ENCODE results near the gene TENM4.

TENM4 gene

DNA sequence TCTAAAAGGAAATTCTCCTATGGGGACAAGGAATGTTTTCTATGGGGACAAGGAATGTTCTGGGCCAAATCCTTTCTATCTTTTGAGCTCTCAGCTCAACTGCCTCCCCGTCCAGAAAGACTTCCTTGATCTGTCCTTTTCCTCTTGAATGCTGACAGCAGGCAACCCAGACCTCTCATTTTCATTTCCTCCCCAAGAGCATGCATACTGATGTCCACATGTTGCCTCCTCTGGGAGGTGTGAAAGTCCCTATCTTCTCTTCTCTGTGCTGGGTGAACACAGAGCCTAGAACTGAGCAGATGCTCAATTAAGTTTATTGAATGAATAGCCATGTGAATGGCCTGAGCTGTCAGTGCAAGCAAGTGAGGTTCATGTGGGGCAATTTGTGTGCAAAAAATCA is 534.3 kb downstream of the TENM4 start:
- H3K4me3 ChIP-seq (ENCODE audit: low read length) = no peak overlapping the region
- TF ChIP-seq, protein P1, sequence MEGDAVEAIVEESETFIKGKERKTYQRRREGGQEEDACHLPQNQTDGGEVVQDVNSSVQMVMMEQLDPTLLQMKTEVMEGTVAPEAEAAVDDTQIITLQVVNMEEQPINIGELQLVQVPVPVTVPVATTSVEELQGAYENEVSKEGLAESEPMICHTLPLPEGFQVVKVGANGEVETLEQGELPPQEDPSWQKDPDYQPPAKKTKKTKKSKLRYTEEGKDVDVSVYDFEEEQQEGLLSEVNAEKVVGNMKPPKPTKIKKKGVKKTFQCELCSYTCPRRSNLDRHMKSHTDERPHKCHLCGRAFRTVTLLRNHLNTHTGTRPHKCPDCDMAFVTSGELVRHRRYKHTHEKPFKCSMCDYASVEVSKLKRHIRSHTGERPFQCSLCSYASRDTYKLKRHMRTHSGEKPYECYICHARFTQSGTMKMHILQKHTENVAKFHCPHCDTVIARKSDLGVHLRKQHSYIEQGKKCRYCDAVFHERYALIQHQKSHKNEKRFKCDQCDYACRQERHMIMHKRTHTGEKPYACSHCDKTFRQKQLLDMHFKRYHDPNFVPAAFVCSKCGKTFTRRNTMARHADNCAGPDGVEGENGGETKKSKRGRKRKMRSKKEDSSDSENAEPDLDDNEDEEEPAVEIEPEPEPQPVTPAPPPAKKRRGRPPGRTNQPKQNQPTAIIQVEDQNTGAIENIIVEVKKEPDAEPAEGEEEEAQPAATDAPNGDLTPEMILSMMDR (conservative IDR thresholded peaks at IDR 0.05; ENCODE audit: low read length) = no peak
- no peak for DNase-seq (ENCODE audit: low read depth)

DNA sequence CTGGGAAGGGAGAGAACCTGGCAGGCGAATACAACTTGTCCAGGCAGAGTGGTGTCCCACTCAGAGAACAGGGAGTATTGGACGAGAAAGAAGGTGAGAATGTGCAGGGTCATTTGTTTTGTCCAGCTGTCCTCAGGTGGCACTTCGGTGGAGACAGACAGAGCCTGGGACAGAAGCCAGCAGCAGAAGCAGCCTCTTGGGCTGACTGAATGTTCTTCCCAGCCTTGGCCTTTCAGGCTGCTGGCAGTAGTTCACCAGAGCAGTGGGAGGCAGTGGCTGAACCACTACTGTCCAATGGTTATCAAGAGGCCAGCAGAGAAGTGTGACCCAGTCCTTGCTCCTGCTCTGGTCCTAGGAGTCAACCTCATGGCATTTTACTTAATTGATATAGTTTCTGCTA is 535.1 kb downstream of the TENM4 start:
- no peak for DNase-seq (ENCODE audit: low read depth)
- no peak overlapping the region for H3K4me3 ChIP-seq (ENCODE audit: low read length)
- TF ChIP-seq, protein P1 (conservative IDR thresholded peaks at IDR 0.05; ENCODE audit: low read length) = no peak

DNA sequence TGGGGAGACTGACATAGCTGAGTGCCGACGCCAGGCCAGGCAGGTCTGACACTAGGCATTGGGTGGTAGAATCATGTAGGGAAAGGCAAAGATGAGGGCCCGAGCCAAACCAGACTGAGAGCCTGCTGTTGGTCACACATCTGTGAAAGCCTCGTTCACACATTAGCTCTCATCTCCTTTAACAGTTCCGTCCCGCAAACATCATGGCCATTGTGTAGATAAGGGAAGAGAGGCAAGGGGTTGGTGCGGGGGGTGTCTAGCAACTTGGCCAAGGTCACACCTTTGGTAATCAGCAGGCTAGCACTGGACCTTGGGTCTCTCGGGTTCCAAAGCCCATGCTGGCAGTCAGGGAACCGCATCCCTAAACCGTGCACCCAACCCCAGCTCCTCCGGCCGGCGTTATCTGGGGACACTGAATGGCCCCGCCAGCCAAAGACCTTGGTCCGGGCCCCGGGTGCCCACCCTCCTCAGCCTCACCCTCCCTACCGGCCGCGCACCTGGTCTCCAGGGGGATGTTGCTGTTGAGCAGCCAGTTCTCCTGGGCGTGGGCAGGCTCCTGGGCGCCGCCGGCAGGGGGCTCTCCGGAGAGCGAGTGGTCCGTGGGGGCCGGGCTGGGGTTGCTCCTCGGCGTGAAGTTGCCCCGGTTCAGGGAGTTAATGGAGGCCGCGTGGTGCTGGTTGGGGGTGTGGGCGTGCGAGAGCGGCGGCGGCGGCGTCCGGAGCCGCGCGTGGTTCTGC is 537.9 kb downstream of the TENM4 start:
- no peak for DNase-seq (ENCODE audit: low read depth)
- TF ChIP-seq, protein P1 (conservative IDR thresholded peaks at IDR 0.05; ENCODE audit: low read length) = no peak
- no peak overlapping the region for H3K4me3 ChIP-seq (ENCODE audit: low read length)

DNA sequence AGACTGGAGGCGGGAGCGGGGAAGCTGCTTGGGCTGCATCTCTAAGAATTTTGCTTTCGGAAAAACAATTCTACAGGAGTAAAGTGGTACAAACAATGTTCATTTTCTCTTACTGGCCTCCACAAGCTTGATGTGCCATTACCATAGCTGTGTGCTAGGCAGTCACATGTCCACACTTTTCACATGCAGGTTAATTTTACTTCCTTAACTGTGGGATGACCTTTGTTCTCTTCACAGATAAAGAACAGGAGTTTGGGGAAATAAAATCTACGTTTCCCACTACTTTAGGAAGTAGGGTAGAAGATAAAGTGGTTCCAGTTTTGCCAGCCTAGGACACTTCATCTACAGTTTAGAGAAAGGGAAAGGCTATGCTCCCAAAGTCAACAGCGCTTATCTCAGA is 539.0 kb downstream of the TENM4 start:
- no peak overlapping the region for H3K4me3 ChIP-seq (ENCODE audit: low read length)
- TF ChIP-seq, protein P1 (conservative IDR thresholded peaks at IDR 0.05; ENCODE audit: low read length) = no peak
- no peak for DNase-seq (ENCODE audit: low read depth)

DNA sequence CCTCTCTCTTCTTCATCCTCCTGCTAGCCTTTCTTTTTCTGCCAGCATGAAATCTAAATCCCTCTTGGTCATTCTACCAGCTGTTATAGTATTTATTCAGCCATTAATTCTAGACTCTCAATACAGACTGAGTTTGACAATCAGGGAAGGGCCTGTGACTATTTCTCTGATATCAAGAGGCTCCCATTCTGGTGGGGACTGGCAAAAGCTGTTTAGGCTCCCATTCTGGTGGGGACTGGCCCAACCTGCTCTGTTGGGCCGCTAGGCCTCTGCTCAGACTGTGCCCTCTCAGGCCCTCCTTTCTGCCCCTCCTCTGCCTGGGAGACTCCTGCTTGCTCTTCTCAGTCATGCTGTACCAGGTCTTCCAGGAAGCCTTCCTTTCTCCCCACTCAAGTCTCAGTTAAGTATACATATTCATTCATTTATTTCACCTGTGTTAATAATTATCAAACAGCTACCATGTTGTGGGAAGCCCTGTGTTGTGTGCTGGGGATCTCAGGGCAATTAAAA is 542.5 kb downstream of the TENM4 start:
- no peak for DNase-seq (ENCODE audit: low read depth)
- TF ChIP-seq, protein P1 (conservative IDR thresholded peaks at IDR 0.05; ENCODE audit: low read length) = no peak
- no peak overlapping the region for H3K4me3 ChIP-seq (ENCODE audit: low read length)

DNA sequence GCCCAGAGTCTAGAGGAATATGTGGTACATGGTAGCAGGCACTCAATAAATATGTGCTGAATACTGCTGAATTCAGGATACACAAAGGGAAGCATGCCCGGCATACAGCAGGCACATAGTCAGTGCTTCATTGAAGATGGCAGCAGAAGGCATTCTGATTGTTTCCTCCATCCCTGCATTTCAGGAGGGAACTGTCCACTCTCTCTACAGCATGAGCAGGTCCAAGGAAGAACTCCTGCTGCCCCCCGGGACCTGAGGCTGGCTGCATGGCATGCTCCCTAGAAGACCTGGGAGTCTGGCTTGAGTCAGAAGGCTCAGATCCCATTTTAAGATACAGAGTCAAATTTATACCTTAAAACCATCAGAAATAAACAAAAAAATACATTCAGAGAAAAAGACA is 546.8 kb downstream of the TENM4 start:
- TF ChIP-seq, protein P1 (conservative IDR thresholded peaks at IDR 0.05; ENCODE audit: low read length) = no peak
- no peak for DNase-seq (ENCODE audit: low read depth)
- no peak overlapping the region for H3K4me3 ChIP-seq (ENCODE audit: low read length)

DNA sequence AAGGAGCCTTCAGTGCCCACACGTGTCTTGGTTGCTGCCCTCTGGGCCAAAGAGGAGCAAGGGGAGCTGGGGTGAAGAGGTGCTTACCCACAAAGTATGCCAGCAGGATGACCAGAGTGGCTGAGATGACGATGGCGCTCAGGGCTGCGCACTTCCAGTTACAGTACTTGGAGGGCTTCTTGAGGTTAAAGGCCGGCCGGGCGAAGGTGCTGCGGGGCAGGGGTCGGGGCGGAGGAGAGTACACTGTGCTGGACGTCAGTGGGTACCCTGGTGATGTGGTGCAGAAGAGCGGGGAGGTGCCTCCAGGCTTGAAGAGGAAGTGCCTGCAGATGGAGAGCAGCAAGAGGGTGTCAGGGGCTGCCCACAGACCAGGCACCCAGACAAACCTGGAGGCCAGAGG is 551.1 kb downstream of the TENM4 start:
- TF ChIP-seq, protein P1 (conservative IDR thresholded peaks at IDR 0.05; ENCODE audit: low read length) = no peak
- no peak overlapping the region for H3K4me3 ChIP-seq (ENCODE audit: low read length)
- DNase-seq (ENCODE audit: low read depth) = no peak

Measured in AG10803 (cell line).